HFF-Myc (cell line): ENCODE data around the gene MSH3.
"Not testable (repeated sequence)": the region's sequence is repeated elsewhere in the genome, so short reads cannot be mapped to it uniquely, and the experiment has no call there.

Source experiments
- DNase-seq: peaks from one replicate; pipeline ENCODE4 v3.0.0-alpha.2; 2011; ENCODE audit warnings: low read depth; ENCODE audit errors: extremely low read depth
- H3K4me3 ChIP-seq: replicated peaks from 2 replicates; pipeline ENCODE4 v1.5.1; 2011; ENCODE audit warnings: low read depth, mild to moderate bottlenecking, control low read depth, low read length
- CTCF ChIP-seq: IDR thresholded peaks from 2 replicates; pipeline ENCODE4 v1.5.1; 2012; ENCODE audit warnings: mild to moderate bottlenecking, low read depth, low read length, control low read depth; ENCODE audit errors: missing control alignments

The MSH3 gene

GRCh38 chr5:80866371-80866770 is 211.9 kb downstream of the MSH3 start:
- no peak overlapping the region for H3K4me3 ChIP-seq
- no peak for TF ChIP-seq CTCF
- no peak for DNase-seq

DNA sequence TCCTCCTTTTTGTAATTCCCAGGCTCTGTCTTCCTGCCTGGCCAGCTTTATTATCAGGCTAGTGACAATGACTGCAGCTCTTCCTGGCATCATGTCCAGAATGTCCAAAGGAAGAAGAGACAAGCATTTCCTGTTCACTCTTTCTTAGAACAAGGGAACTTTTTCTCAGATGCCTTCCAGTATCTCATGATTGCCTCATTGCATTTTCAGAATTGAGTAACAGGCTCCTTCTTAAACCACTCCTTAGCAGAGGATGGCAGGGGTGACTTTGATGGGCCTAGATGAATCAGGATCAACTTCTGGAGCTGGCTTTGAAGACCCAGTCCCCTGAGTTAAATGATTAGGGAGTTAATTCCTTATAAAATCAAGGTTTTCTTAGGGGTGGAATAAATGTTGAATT is 212.8 kb downstream of the MSH3 start:
- no peak overlapping the region for H3K4me3 ChIP-seq
- no peak for TF ChIP-seq CTCF
- no peak for DNase-seq

DNA sequence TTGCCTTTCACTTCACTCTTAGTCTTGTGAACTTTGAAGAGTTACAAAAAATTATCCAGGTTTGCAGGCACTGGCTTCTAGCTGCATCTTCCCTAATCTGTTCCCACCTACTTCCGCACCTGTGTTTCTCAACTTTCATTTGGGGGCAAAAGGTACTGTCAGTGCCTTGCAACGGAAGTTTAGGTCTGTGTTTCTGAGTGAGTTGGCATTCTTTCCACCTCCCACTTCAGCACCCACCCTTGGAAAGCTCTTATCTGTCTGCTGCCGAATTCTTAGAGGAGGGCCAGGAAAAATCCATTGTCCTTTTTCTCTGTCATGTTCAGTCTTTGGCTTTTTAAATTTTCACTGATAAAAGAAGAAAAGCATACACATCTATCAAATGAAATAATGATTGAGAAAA is 216.0 kb downstream of the MSH3 start:
- no peak for TF ChIP-seq CTCF
- no peak overlapping the region for H3K4me3 ChIP-seq
- DNase-seq = no peak

DNA sequence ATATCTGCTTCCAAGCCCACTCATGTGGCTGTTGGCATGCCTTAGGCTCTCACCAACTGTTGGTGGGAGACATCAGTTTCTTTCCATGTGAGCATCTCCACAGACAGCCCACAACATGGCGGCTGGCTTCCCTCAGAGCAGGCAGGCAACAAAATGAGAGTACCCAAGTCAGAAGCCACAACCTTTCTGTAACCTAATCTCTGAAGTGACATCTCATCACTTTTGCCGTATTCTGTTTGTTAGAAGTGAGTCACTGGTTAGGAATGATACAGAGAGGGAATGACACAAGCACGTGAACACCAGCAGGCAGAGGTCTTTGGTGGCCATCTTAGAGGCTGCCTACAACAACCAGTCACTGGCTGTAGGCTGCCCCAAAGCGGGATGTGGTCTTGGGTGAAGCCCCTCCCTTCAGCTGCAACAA is 217.1 kb downstream of the MSH3 start:
- TF ChIP-seq CTCF = no peak
- peak; percentile 74 for DNase-seq
- no peak overlapping the region for H3K4me3 ChIP-seq

GRCh38 chr5:80874162-80874561 is 219.7 kb downstream of the MSH3 start:
- no peak overlapping the region for H3K4me3 ChIP-seq
- no peak for TF ChIP-seq CTCF
- no peak for DNase-seq

DNA sequence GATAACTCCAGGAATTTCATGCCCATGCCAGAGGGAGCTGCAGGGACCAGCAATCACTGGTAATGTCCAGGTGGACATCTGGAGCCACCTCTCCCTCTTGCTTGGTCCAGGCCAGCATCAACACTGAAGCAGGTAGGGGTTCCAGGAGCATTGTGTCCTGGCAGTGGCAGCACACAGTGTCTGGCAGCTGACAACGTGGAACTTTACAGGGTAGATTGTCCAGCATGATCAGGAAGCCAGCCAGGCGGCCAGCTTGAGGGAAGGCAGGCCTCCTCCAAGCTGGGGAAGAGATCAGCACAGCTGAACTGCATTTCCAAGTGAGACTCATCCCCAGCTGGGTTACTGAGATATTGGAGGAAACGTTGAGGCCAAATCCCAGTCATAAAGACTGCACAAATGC is 223.1 kb downstream of the MSH3 start:
- no peak for DNase-seq
- H3K4me3 ChIP-seq = no peak overlapping the region
- no peak for TF ChIP-seq CTCF

DNA sequence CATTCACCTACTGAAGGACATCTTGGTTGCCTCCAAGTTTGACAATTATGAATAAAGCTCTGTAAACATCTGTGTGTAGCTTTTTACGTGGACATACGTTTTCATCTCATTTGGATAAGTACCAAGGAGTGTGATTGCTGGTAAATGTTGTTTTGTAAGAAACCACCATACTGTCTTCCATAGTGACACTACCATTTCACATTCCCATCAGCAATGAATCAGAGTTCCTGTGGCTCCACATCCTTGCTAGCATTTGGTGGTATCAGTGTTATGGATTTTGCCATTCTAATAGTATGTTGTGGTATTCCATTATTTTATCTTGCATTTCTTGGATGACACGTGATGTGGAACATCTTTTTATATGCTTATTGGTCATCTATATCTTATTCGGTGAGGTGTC is 227.3 kb downstream of the MSH3 start:
- DNase-seq = no peak
- TF ChIP-seq CTCF = no peak

GRCh38 chr5:80883390-80883789 is 228.9 kb downstream of the MSH3 start:
- not testable (repeated sequence) for DNase-seq, H3K4me3 ChIP-seq

More for the DNA sequence above, 227.3 kb downstream of the MSH3 start:
- no peak overlapping the region for H3K4me3 ChIP-seq
